ENCODE data around the gene C5AR2. TPM values are rescaled to one million over a fixed set of nuclear protein-coding genes. Genes with fewer than 3 reads are reported as not detected.
A peak's percentile ranks its signal among the peaks of the same experiment; 100 is the strongest.
"Not testable (repeated sequence)": the region's sequence is repeated elsewhere in the genome, so short reads cannot be mapped to it uniquely, and the experiment has no call there.

C5AR2 gene
- total RNA-seq = 1 to 10 TPM; 2.1 to 2.9 TPM
- polyA plus RNA-seq = under 1 TPM; 0.10 to 0.11 TPM

DNA sequence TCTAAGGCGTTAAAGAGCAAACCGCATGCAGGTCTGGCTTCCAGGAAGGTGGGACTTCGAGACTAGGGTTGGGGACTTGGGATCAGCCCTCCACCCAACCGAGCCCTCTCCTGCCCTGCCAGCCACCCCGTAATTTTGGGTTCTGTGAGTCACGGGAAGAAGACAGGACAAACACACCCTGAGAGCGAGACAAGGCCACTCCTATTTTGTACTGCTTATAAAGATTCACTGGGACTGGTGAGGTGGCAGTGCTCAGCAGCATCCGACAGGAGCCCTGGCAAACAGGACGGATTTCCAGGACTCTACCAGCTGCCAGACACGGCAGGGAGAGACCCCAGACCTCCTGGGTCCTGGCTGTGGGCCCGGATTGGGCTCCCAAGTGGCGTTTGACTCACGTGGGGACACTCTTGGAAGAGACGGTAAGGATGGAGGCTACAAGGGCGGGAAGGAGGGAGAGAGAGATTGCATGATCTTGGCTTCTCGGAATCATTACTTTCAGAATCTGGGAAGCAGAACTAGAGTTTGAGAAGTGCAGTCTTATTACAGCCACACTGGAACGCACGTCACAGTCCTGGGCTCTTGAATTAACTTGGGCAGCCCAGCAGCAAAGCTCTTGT, at the start of gene C5AR2:
TSS of gene C5AR2 (plus strand) at position 245 of the 617 bp plus-strand sequence. CDS start 8,625 bp downstream, outside the sequence.
- ChIA-PET CTCF (ENCODE audit: partially characterized antibody) (interaction anchor here (0.9 kb wide), 1 partner anchor 17 kb away, joined by 3 read pairs; no protein-coding TSS in a partner anchor), POLR2A (ENCODE audit: partially characterized antibody) (no interaction called here)
- Mint-ChIP-seq H3K27ac (peak within 1 kb of the TSS in 2 of 7 donors; percentile 64 to 68), H3K36me3 (no peaks in the 10 kb centered on the region), H3K4me1 (peaks cover 8 to 20% (median 16%) of the 10 kb centered on the region in 4 donors), H3K27me3 (no peaks in the 10 kb centered on the region), H3K4me3 (no peak within 1 kb of the TSS), H3K9me3 (no peaks in the 10 kb centered on the region)
- DNase-seq = no peak
- Histone ChIP-seq H3K27ac (ENCODE audit: low read depth, low read length) (no peak within 1 kb of the TSS), H3K4me1 (ENCODE audit: insufficient read depth, low read length) (peaks cover 18% of the 10 kb centered on the region), H3K9me3 (ENCODE audit: control insufficient read depth in 1 of 2, low read length in 2 of 2) (no peaks in the 10 kb centered on the region), H3K36me3 (ENCODE audit: insufficient read depth, low read length) (no peaks in the 10 kb centered on the region), H3K4me3 (ENCODE audit: low read length in 2 of 2) (no peak within 1 kb of the TSS), H3K27me3 (ENCODE audit: insufficient read depth, low read length) (no peaks in the 10 kb centered on the region)
- intact Hi-C loops (cut with micrococcal nuclease) = no loop called here

DNA sequence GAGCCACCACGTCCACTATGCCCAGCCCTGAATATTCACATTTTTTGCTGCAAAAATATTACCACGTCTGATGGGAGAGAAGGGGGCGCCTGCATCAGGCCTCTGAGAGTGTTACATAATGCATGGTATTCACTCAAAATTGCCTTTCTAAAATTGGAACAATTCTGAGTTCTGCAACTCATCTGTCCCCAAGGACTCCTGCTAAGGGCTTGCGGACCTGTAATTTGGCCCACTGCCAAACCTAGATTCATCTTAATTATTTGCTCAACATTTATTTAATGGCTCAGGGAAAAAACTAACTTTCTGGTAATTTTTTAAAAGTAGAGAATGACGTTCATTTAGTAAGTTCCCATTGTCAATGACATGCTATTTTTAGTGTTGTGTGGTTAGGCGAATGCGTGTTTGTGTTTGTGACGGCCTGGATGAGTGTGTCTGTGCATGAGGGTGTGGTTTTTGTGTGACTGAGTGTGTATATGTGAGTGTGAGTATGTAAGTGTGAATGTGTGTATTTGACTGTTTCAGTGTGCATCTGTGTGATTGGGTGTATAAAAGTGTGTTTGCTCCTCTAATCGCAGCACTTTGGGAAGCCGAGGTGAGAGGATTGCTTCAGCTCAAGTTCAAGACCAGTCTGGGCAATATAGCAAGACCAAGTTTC, 48.4 kb upstream of the C5AR2 start:
- peaks cover 5% of the 10 kb centered on the region for H3K4me1 ChIP-seq (ENCODE audit: insufficient read depth, low read length)
- no peak for DNase-seq
- CTCF ChIA-PET (ENCODE audit: partially characterized antibody) = interaction anchor here (0.8 to 2.3 kb wide), 10 partner anchors 8 to 108 kb away, joined by 3 to 33 read pairs (median 5); partner anchors contain the start of genes DHX34 and INAFM1
- H3K4me1 Mint-ChIP-seq = peaks cover 4 to 14% (median 9%) of the 10 kb centered on the region in 4 donors
- H3K27ac ChIP-seq (ENCODE audit: low read depth, low read length) = no peak overlapping the region
- no peaks in the 10 kb centered on the region for H3K36me3 Mint-ChIP-seq
- no peak overlapping the region for H3K4me3 ChIP-seq (ENCODE audit: low read length in 2 of 2)
- no peaks in the 10 kb centered on the region for H3K9me3 ChIP-seq (ENCODE audit: control insufficient read depth in 1 of 2, low read length in 2 of 2)
- no peaks in the 10 kb centered on the region for H3K9me3 Mint-ChIP-seq
- POLR2A ChIA-PET (ENCODE audit: partially characterized antibody) = interaction anchor here (2.3 kb wide), 1 partner anchor 8 kb away, joined by 5 read pairs; the partner anchor contains the start of gene INAFM1
- no peaks in the 10 kb centered on the region for H3K36me3 ChIP-seq (ENCODE audit: insufficient read depth, low read length)
- peak overlapping the region in 1 of 7 donors; percentile 51 for H3K27ac Mint-ChIP-seq
- intact Hi-C loops (cut with micrococcal nuclease) = loop anchor here (5.0 kb wide), 1 partner anchor 109 kb away; no protein-coding TSS in a partner anchor
- no peaks in the 10 kb centered on the region for H3K27me3 Mint-ChIP-seq
- peak overlapping the region in 1 of 8 donors; percentile 12 for H3K4me3 Mint-ChIP-seq
- H3K27me3 ChIP-seq (ENCODE audit: insufficient read depth, low read length) = no peaks in the 10 kb centered on the region

DNA sequence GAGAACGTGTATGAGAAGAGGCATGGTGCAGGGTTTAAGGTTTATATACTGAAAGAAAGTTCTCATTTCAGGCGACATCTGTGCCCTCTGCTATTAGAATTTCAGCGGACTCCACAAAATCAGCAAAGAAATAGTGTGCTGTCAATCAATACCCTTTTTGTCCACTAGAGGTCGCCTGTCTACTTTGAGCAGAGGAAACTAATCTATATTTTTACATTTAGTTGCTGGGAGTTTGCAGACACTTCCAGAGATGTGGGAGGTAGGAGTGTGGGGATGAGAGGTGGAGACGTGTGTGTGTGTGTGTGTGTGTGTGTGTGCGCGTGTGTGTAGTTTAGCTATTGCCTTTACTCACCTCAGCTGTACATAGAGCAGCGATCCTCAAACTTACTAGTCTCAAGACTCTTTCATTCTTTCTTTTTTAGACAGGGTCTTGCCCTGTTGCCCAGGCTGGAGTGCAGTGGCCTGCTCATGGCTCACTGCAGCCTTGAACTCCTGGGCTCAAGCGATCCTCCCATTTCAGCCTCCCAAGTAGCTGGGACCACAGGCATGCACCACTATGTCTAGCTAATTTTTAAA, 47.6 kb upstream of the C5AR2 start:
- Histone ChIP-seq H3K4me3 (ENCODE audit: low read length in 2 of 2) (no peak overlapping the region), H3K36me3 (ENCODE audit: insufficient read depth, low read length) (no peaks in the 10 kb centered on the region), H3K27ac (ENCODE audit: low read depth, low read length) (no peak overlapping the region), H3K27me3 (ENCODE audit: insufficient read depth, low read length) (no peaks in the 10 kb centered on the region), H3K9me3 (ENCODE audit: control insufficient read depth in 1 of 2, low read length in 2 of 2) (no peaks in the 10 kb centered on the region), H3K4me1 (ENCODE audit: insufficient read depth, low read length) (peaks cover 10% of the 10 kb centered on the region)
- no peak overlapping the region for H3K27ac Mint-ChIP-seq
- no peaks in the 10 kb centered on the region for H3K27me3 Mint-ChIP-seq
- H3K9me3 Mint-ChIP-seq = no peaks in the 10 kb centered on the region
- peaks cover 7 to 16% (median 12%) of the 10 kb centered on the region in 4 donors for H3K4me1 Mint-ChIP-seq
- H3K4me3 Mint-ChIP-seq = no peak overlapping the region
- intact Hi-C loops (cut with micrococcal nuclease) = loop anchor here (5.0 kb wide), 1 partner anchor 108 kb away; no protein-coding TSS in a partner anchor
- POLR2A ChIA-PET (ENCODE audit: partially characterized antibody) = interaction anchor here (1.1 to 2.3 kb wide), 2 partner anchors 9 to 37 kb away, joined by 3 to 5 read pairs; partner anchors contain the start of gene INAFM1
- no peaks in the 10 kb centered on the region for H3K36me3 Mint-ChIP-seq
- CTCF ChIA-PET (ENCODE audit: partially characterized antibody) = interaction anchor here (0.5 to 2.3 kb wide), 19 partner anchors 9 to 200 kb away, joined by 3 to 33 read pairs (median 4); partner anchors contain the start of genes DHX34, INAFM1 and KPTN
- DNase-seq = peak in 4 of 5 donors; percentile 54 to 69 (median 64)

DNA sequence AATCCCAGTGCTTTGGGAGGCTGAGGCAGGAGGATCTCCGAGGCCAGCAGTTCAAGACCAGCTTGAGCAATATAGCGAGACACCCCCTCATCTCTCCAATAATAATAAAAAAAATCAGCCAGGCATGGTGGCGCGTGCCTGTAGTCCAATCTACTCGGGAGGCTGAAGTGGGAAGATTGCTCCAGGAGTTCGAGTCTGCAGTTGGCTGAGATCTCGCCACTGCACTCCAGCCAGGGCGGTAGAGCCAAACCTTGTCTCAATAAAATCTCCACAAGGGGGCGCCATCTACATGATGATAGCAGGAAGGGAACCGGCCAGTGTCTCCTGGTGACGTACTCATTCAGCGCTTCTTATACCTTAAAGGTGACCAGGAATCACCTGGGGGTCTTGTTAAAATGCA, 35.9 kb upstream of the C5AR2 start:
- H3K27ac Mint-ChIP-seq = no peak overlapping the region
- no peaks in the 10 kb centered on the region for H3K9me3 Mint-ChIP-seq
- intact Hi-C loops (cut with micrococcal nuclease) = loop anchor here (1.0 kb wide), 2 partner anchors 95 to 131 kb away; no protein-coding TSS in a partner anchor
- Histone ChIP-seq H3K36me3 (ENCODE audit: insufficient read depth, low read length) (no peaks in the 10 kb centered on the region), H3K4me3 (ENCODE audit: low read length in 2 of 2) (no peak overlapping the region), H3K27me3 (ENCODE audit: insufficient read depth, low read length) (no peaks in the 10 kb centered on the region), H3K9me3 (ENCODE audit: control insufficient read depth in 1 of 2, low read length in 2 of 2) (no peaks in the 10 kb centered on the region), H3K27ac (ENCODE audit: low read depth, low read length) (no peak overlapping the region), H3K4me1 (ENCODE audit: insufficient read depth, low read length) (peaks cover 5% of the 10 kb centered on the region)
- ChIA-PET CTCF (ENCODE audit: partially characterized antibody) (interaction anchor here (0.6 to 8.3 kb wide), 15 partner anchors 9 to 258 kb away, joined by 3 to 96 read pairs (median 5); partner anchors contain the start of gene DHX34), POLR2A (ENCODE audit: partially characterized antibody) (interaction anchor here (0.6 to 0.8 kb wide), 2 partner anchors 95 to 567 kb away, joined by 3 read pairs; no protein-coding TSS in a partner anchor)
- no peak overlapping the region for H3K4me3 Mint-ChIP-seq
- peak; percentile 75 to 80 (median 77) for DNase-seq
- peaks cover 0 to 4% of the 10 kb centered on the region in 2 donors for H3K36me3 Mint-ChIP-seq
- H3K4me1 Mint-ChIP-seq = peaks cover 2 to 9% (median 4%) of the 10 kb centered on the region in 4 donors
- H3K27me3 Mint-ChIP-seq = no peaks in the 10 kb centered on the region

DNA sequence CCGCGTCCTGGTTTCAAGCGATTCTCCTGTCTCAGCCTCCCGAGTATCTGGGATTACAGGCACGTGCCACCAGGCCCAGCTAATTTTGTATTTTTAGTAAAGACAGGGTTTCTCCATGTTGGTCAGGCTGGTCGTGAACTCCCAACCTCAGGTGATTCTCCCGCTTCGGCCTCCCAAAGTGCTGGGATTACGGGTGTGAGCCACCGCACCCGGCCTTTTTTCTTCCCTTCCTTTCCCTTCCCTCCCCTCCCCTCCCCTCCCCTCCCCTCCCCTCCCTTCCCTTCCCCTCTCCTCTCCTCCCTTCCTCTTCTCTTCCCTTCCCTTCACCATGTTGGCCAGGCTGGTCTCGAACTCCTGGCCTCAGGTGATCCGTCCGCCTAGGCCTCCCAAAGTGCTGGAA, 31.1 kb upstream of the C5AR2 start:
- Mint-ChIP-seq H3K4me1 (peaks cover 5 to 18% (median 10%) of the 10 kb centered on the region in 4 donors), H3K27ac (peak overlapping the region in 1 of 7 donors; percentile 19)
- H3K4me3 ChIP-seq (ENCODE audit: low read length in 2 of 2); H3K4me3 Mint-ChIP-seq; POLR2A ChIA-PET (ENCODE audit: partially characterized antibody); H3K27me3 ChIP-seq (ENCODE audit: insufficient read depth, low read length); DNase-seq; H3K36me3 Mint-ChIP-seq; H3K27me3 Mint-ChIP-seq; H3K36me3 ChIP-seq (ENCODE audit: insufficient read depth, low read length); intact Hi-C loops (cut with micrococcal nuclease); H3K9me3 Mint-ChIP-seq; H3K9me3 ChIP-seq (ENCODE audit: control insufficient read depth in 1 of 2, low read length in 2 of 2); H3K4me1 ChIP-seq (ENCODE audit: insufficient read depth, low read length); H3K27ac ChIP-seq (ENCODE audit: low read depth, low read length): not testable (repeated sequence)
- CTCF ChIA-PET (ENCODE audit: partially characterized antibody) = interaction anchor here (1.1 kb wide), 1 partner anchor 91 kb away, joined by 3 read pairs; no protein-coding TSS in a partner anchor

DNA sequence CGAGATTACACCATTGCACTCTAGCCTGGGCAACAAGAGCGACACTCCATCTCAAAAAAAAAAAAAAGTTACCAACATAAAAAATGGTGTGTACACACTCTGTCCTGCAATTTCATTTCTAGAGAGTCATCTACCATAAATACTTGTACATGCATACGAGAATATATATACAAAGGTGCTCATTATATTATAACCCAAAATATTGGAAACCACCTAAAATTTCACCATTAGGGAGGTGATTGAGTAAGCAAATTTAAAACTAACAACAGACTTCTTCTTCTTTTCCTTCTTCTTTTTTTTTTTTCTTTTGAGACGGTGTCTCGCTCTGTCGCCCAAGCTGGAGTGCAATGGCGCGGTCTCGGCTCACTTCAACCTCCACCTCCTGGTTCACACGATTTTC, 29.7 kb upstream of the C5AR2 start:
- DNase-seq = no peak
- ChIA-PET CTCF (ENCODE audit: partially characterized antibody) (interaction anchor here (1.1 to 1.4 kb wide), 2 partner anchors 49 to 90 kb away, joined by 3 read pairs; no protein-coding TSS in a partner anchor), POLR2A (ENCODE audit: partially characterized antibody) (no interaction called here)
- Mint-ChIP-seq H3K27me3 (peaks cover 3 to 8% of the 10 kb centered on the region in 2 donors), H3K27ac (no peak overlapping the region), H3K36me3 (no peaks in the 10 kb centered on the region), H3K4me3 (no peak overlapping the region), H3K4me1 (peaks cover 3 to 10% (median 7%) of the 10 kb centered on the region in 4 donors), H3K9me3 (no peaks in the 10 kb centered on the region)
- Histone ChIP-seq H3K9me3 (ENCODE audit: control insufficient read depth in 1 of 2, low read length in 2 of 2) (no peaks in the 10 kb centered on the region), H3K27ac (ENCODE audit: low read depth, low read length) (no peak overlapping the region), H3K36me3 (ENCODE audit: insufficient read depth, low read length) (no peaks in the 10 kb centered on the region), H3K27me3 (ENCODE audit: insufficient read depth, low read length) (no peaks in the 10 kb centered on the region), H3K4me1 (ENCODE audit: insufficient read depth, low read length) (peaks cover 5% of the 10 kb centered on the region), H3K4me3 (ENCODE audit: low read length in 2 of 2) (no peak overlapping the region)
- intact Hi-C loops (cut with micrococcal nuclease) = no loop called here

Data from CD4-positive, alpha-beta memory T cell (primary cell).